PC-9 (cell line): Measurements from ENCODE around the gene LOXL4. TPM values are rescaled to one million over a fixed set of nuclear protein-coding genes. Genes with fewer than 3 reads are reported as not detected.

Experiments
- BruUV-seq: library from RNA; stranded (reverse); fragments of 400-500 nt; replicated peaks from 2 replicates; lab custom pipeline; 2021; lab: Mats Ljungman, UMichigan
- CTCF ChIA-PET: fragments of 300-600 bp; sonication (Branson Sonifier 250); formaldehyde crosslinking; loops from one replicate; lab custom pipeline; 2022; ENCODE audit warnings: antibody characterized with exemption; lab: Charles Lee
- POLR2A ChIA-PET: fragments of 300-600 bp; sonication (Branson Sonifier 250); formaldehyde crosslinking; loops from one replicate; lab custom pipeline; 2022; ENCODE audit warnings: antibody characterized with exemption; ENCODE audit not compliant: unreplicated experiment; lab: Charles Lee
- DNase-seq, 2 experiments: peaks; one replicate each; pipeline versions ENCODE4 v3.0.0 to v3.0.0-alpha.2; 2015 to 2022; ENCODE audit warnings: mixed read lengths in 1 of 2
- H2AFZ ChIP-seq: fragments of 200-600 bp; sonication (generic); 2 replicates; pipeline ENCODE4 v1.8.1; 2017; ENCODE audit warnings: antibody characterized with exemption
- H3F3A ChIP-seq: fragments of 200-600 bp; sonication (generic); 2 replicates; pipeline ENCODE4 v1.8.1; 2017; ENCODE audit warnings: antibody characterized with exemption, mild to moderate bottlenecking, low read depth; ENCODE audit not compliant: insufficient read depth
- H3K27ac ChIP-seq: fragments of 200-600 bp; sonication (generic); 2 replicates; pipeline ENCODE4 v1.6.1; 2016; ENCODE audit warnings: mixed run types
- H3K27me3 ChIP-seq: fragments of 200-600 bp; sonication (generic); 2 replicates; pipeline ENCODE4 v1.6.1; 2016; ENCODE audit warnings: low read depth, mixed run types; ENCODE audit not compliant: insufficient read depth
- H3K36me3 ChIP-seq: fragments of 200-600 bp; sonication (generic); 2 replicates; pipeline ENCODE4 v1.6.1; 2016; ENCODE audit warnings: low read depth, mixed run types
- H3K4me1 ChIP-seq: fragments of 200-600 bp; sonication (generic); replicated peaks from 2 replicates; pipeline ENCODE4 v1.6.1; 2016; ENCODE audit warnings: mixed run types; ENCODE audit not compliant: insufficient read depth
- H3K4me2 ChIP-seq: fragments of 200-600 bp; sonication (generic); 2 replicates; pipeline ENCODE4 v1.6.1; 2017; ENCODE audit warnings: mixed run types
- H3K4me3 ChIP-seq: fragments of 200-600 bp; sonication (generic); 2 replicates; pipeline ENCODE4 v1.6.1; 2016; ENCODE audit warnings: mixed run types
- H3K79me2 ChIP-seq: fragments of 200-600 bp; sonication (generic); 2 replicates; pipeline ENCODE4 v1.6.1; 2017; ENCODE audit warnings: low read depth, mixed run types
- H3K9me2 ChIP-seq: fragments of 200-600 bp; sonication (generic); 2 replicates; pipeline ENCODE4 v1.8.1; 2017; ENCODE audit warnings: mild to moderate bottlenecking; ENCODE audit not compliant: insufficient read depth
- H3K9me3 ChIP-seq: fragments of 200-600 bp; sonication (generic); 2 replicates; pipeline ENCODE4 v1.8.1; 2016; ENCODE audit warnings: low read depth; ENCODE audit not compliant: insufficient read depth
- H4K20me1 ChIP-seq: fragments of 200-600 bp; sonication (generic); 2 replicates; pipeline ENCODE4 v1.8.1; 2017; ENCODE audit not compliant: insufficient read depth
- EZH2 ChIP-seq: fragments of 200-600 bp; sonication (generic); IDR thresholded peaks from 2 replicates; pipeline ENCODE4 v1.8.0; 2017; ENCODE audit warnings: antibody characterized with exemption, low read depth
- intact Hi-C: fragments of 100-400 bp; cut with micrococcal nuclease; formaldehyde crosslinking; loops from one replicate; pipeline ENCODE4 v1.10.0; 2022; ENCODE audit not compliant: unreplicated experiment
- total RNA-seq: library from RNA; stranded (reverse); gene quantifications from 2 replicates; pipeline ENCODE4 v1.2.3, GENCODE V29; 2021
- TF ChIP-seq, protein P1 (sequence below): fragments of 200-600 bp; sonication (generic); conservative IDR thresholded peaks from 2 replicates; pipeline ENCODE4 v1.6.1; 2017; ENCODE audit warnings: mixed run types, antibody characterized with exemption, mild to moderate bottlenecking, moderate library complexity

LOXL4 gene
- total RNA-seq, 1 experiment from 2014 or later = 3.5 TPM

DNA sequence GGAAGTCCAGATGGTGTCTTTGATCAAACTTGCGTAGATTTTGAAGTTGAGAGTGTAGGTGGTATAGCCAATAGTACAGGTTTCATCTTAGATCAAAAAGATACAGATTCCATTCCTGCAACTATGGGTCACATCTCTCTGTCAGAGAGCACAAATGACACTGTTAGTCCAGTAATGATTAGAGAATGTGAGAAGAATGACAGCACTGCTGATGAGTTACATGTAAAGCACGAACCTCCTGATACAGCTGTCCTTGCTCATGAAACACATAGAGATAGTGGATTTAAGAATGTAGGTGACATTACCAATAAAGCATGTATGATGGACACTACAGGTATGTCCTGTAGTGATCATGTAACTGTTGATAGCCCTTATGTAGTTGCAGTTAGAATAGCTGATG lies 59.1 kb downstream of the LOXL4 start:
- no peaks in the 10 kb centered on the region for H3K79me2 ChIP-seq
- DNase-seq = no peak
- H3K4me3 ChIP-seq = no peak overlapping the region
- H3K27ac ChIP-seq = no peak overlapping the region
- POLR2A ChIA-PET = no interaction called here
- H3K9me2 ChIP-seq = no peaks in the 10 kb centered on the region
- no peaks in the 10 kb centered on the region for H3K9me3 ChIP-seq
- H3K4me2 ChIP-seq = no peak overlapping the region
- H4K20me1 ChIP-seq = no peaks in the 10 kb centered on the region
- CTCF ChIA-PET = no interaction called here
- TF ChIP-seq, protein P1, sequence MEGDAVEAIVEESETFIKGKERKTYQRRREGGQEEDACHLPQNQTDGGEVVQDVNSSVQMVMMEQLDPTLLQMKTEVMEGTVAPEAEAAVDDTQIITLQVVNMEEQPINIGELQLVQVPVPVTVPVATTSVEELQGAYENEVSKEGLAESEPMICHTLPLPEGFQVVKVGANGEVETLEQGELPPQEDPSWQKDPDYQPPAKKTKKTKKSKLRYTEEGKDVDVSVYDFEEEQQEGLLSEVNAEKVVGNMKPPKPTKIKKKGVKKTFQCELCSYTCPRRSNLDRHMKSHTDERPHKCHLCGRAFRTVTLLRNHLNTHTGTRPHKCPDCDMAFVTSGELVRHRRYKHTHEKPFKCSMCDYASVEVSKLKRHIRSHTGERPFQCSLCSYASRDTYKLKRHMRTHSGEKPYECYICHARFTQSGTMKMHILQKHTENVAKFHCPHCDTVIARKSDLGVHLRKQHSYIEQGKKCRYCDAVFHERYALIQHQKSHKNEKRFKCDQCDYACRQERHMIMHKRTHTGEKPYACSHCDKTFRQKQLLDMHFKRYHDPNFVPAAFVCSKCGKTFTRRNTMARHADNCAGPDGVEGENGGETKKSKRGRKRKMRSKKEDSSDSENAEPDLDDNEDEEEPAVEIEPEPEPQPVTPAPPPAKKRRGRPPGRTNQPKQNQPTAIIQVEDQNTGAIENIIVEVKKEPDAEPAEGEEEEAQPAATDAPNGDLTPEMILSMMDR = no peak
- no peak for TF ChIP-seq EZH2
- BruUV-seq = no TSS peak
- no peaks in the 10 kb centered on the region for H3K36me3 ChIP-seq
- intact Hi-C loops = no loop called here
- peaks cover 11% of the 10 kb centered on the region; the same call in 1 of the 2 replicates for H3K4me1 ChIP-seq
- no peaks in the 10 kb centered on the region for H3F3A ChIP-seq
- no peak overlapping the region for H2AFZ ChIP-seq
- no peaks in the 10 kb centered on the region for H3K27me3 ChIP-seq

DNA sequence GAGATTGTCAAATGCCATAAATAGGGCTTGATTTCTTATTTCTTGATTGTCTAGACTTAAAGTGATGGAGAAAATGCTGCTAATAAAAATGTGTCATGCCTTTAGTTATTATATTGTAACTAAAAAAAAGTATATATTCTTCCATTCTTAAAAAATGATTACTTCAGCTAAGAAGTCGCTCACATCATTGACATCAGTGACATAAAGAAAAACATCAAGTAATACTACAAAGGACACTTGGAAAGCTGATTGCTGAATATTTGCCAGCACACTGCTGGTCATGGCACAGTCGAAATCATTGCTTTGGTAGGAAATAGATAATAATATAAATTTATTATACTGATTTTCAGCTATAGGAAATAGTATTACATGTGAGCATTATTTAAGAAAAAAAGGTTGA lies 62.6 kb downstream of the LOXL4 start:
- ChIA-PET CTCF (no interaction called here), POLR2A (no interaction called here)
- BruUV-seq = no TSS peak

DNA sequence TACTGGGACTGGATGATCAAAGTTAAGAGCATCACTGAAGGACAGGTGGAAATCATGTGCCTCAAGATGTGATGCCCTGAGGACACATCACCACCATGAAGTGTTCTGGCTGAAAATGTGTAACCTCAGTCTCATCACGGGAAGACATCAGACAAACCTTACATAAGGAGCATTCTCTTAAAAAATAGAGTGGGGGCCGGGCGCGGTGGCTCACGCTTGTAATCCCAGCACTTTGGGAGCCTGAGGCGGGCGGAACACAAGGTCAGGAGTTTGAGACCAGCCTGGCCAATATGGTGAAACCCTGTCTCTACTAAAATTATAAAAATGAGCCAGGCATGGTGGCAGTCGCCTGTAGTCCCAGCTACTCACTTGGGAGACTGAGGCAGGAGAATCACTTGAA lies 65.6 kb downstream of the LOXL4 start:
- BruUV-seq = no TSS peak
- H3K79me2 ChIP-seq = no peaks in the 10 kb centered on the region
- no peaks in the 10 kb centered on the region for H3K9me3 ChIP-seq
- H3K4me1 ChIP-seq = no peaks in the 10 kb centered on the region
- H3K36me3 ChIP-seq = no peaks in the 10 kb centered on the region
- H3F3A ChIP-seq = no peaks in the 10 kb centered on the region
- H3K4me3 ChIP-seq = no peak overlapping the region
- CTCF ChIA-PET = no interaction called here
- no peak overlapping the region for H2AFZ ChIP-seq
- POLR2A ChIA-PET = no interaction called here
- H3K9me2 ChIP-seq = no peaks in the 10 kb centered on the region
- no peak overlapping the region for H3K27ac ChIP-seq
- H3K27me3 ChIP-seq = no peaks in the 10 kb centered on the region
- no peak overlapping the region for H3K4me2 ChIP-seq
- intact Hi-C loops = no loop called here
- H4K20me1 ChIP-seq = no peaks in the 10 kb centered on the region
- no peak for DNase-seq
- TF ChIP-seq, protein P1 = no peak
- no peak for TF ChIP-seq EZH2

More for the DNA sequence above, 62.6 kb downstream of the LOXL4 start:
- H3K36me3 ChIP-seq = no peaks in the 10 kb centered on the region
- H3K27me3 ChIP-seq = no peaks in the 10 kb centered on the region
- no peaks in the 10 kb centered on the region for H3K4me1 ChIP-seq
- no peak overlapping the region for H2AFZ ChIP-seq
- H3F3A ChIP-seq = no peaks in the 10 kb centered on the region
- H3K4me2 ChIP-seq = no peak overlapping the region
- H3K79me2 ChIP-seq = no peaks in the 10 kb centered on the region
- H3K4me3 ChIP-seq = no peak overlapping the region
- no peak for TF ChIP-seq EZH2
- TF ChIP-seq, protein P1 = no peak
- no peaks in the 10 kb centered on the region for H3K9me3 ChIP-seq
- H3K9me2 ChIP-seq = no peaks in the 10 kb centered on the region
- DNase-seq = no peak
- H4K20me1 ChIP-seq = no peaks in the 10 kb centered on the region
- no peak overlapping the region for H3K27ac ChIP-seq
- intact Hi-C loops = no loop called here
